SKM-1 (cell line): ENCODE data around the gene EFCAB14.
"Not testable (repeated sequence)": the region's sequence is repeated elsewhere in the genome, so short reads cannot be mapped to it uniquely, and the experiment has no call there.

Experiments
- DNase-seq: peaks from one replicate; lab custom pipeline; 2025; ENCODE audit not compliant: unreplicated experiment; lab: John Stamatoyannopoulos, UW

The EFCAB14 gene

DNA sequence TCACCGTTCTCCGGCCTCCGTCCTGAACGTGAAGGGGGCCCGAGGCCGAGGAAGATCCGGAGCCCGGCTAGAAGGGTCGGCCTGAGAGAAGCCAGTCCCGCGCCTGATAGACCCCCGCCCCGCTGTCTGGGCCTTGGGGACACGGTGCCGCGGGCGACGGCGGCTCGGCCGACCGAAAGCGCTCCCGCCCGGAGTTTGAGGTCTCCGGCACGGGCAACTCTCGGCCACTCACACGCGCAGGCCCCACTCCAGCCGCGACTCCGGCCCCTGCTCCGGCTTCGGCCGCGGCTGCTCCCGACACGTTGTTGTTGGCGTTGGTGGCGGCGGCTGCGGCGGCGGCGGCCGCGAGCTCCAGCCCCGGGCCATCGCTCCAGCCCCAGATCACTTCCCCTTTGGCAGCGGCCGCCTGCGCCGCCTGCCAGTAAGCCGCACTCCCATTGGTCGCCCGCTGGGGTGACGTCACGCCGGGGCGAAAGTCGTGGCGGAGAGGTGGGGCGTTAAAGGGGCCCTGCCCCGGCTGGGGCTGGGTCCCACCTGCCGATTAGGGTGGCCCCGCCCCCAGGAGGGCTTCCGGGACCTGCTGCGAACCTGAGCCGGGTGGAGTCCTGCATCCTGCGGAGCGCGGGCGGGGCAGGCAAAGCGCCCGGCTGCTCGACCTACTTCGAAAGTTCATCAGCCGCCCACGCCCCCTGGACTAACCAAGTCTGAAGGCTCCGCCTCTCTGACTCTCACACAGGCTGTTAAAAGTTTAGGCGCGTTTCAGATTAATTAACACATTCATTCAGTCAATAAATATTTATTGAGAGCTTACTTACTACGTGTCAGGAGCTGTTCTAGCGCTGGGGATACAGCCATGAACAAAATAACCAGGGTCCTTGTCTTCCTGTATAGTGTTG, at the start of gene EFCAB14:
EFCAB14 (minus strand) TSS at position 388 of the 896 bp plus-strand sequence. CDS start 1,027 bp downstream, outside the sequence.
- peak; percentile 93 for DNase-seq

DNA sequence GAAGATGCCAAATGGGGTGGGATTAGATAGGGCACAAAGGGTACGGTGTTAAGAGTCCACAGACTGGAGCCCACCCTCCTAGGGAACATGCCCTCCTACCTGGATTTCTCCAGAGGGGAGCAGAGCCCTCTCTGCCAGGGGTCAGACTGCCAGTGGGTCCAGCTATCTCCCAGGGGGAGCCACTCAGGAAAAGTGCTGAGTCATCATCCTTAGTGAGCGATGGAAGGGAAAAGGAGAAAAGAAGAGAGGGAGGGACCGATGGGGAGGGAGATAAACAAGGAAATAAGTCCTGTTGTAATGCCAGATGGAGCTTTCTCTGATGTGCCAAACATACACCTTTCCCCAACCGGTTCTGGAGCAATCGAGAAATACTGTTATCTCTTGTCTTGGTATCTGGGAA, 49.5 kb upstream of the EFCAB14 start:
- DNase-seq = no peak

GRCh38 chr1:46767649-46768282, 48.9 kb upstream of the EFCAB14 start:
- no peak for DNase-seq

DNA sequence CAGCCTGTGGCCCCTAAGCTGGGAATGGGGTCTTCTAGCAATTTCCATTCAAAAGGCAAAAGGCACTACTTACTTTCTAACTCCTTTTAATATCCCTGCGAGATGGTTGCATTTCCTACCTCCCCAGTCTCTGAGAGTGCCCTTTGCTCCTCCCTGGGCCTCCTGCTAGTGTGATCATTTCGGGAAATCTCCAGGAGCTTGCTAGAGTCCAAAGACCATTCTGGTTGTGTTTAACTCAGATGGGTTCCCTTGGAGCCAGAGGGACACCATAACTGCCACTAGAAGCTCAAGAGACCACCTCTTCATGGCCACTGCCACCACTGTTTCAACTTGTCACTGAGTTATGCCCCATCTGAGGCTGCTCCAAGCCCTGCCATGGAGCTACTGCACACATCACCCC, 45.5 kb upstream of the EFCAB14 start:
- DNase-seq = no peak

DNA sequence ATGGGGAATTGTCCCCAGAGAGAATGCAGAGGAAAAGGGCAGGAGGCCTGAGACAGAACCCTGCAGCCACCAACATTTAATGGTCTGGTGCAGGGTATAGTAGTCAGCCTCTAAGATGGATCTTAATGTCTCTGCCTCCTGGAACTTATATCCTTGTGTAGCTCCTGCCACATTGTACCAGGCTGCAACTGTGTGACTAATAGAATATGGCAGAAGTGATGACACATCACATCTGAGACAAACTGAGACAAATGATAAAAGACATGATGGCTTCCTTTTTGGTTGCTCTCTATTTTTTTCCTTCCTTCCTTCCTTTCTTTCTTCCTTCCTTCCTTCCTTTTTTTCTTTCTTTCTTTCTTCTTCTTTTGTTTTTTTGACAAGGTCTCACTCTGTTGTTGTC, 42.8 kb upstream of the EFCAB14 start:
- DNase-seq = no peak

GRCh38 chr1:46760558-46761166, 41.7 kb upstream of the EFCAB14 start:
- DNase-seq = no peak

GRCh38 chr1:46757956-46758528, 39.1 kb upstream of the EFCAB14 start:
- no peak for DNase-seq

- DNase-seq = no peak
Measured at GRCh38 chr1:46757247-46757955, 38.5 kb upstream of the EFCAB14 start.

- DNase-seq = no peak
Measured at GRCh38 chr1:46755121-46755520, 36.2 kb upstream of the EFCAB14 start.

DNA sequence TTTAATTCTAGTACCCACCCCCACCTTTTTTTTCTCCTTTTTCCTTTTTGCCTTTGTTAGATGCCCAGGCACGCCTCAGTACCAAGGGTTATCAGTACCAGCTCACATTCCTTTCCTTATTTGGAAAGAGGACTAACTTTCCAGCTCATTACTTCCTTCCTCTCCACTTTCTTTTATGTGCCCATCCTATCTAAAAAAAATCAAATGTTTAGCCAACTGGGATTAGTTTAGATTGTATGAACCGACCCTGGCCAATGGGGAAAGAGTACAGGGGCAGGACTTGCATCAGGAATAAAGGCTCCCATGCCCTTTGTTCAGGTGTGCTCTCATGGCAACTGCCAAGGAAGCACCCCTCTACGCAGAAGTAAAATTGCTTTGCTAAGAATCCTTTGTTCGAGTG, 35.8 kb upstream of the EFCAB14 start:
- DNase-seq = not testable (repeated sequence)

- no peak for DNase-seq
Measured at GRCh38 chr1:46753985-46754384, 35.1 kb upstream of the EFCAB14 start.

DNA sequence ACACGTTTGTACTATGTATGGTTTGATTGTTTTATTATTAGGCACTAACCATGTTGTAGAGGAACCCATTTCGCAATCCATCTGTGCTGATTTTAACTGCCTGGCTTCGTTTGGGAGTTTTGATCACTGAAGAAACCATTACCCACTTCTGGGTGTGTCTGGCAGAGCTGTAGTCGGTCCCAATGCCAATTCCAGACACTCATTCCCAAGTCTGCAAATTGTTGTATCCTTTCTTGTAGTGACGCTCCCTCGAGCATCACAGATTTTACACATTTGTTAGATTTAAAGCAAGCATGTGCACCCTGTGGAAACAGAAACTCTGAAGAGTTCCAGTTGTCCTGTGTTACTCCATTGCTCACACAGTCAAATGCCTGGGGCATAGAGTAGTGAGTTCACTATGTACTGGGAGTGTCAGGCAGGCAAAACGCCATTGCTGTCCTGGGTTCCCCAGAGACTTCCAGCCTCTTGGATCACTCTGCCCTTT, 31.0 kb upstream of the EFCAB14 start:
- no peak for DNase-seq

DNA sequence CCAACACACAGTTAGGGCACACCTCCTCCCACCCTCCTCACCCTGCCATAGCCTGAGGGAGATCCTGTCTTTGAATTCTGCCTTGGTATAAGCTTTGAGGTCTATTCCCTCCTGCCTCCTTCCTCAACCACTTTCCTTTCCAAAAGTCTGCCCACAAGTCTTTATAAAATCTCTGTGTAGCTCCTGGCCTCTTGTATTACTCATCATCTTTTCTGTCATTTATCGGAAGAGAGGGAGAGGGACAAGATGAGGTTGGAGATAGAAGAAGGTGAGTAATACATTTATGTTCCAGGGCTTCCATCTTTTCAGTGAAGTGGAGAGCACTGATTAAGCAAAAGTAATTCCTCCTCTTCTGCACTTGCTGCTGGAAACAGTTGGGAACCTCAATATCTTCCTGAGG, 30.5 kb upstream of the EFCAB14 start:
- DNase-seq = no peak

GRCh38 chr1:46747683-46748288, 28.9 kb upstream of the EFCAB14 start:
- DNase-seq = no peak

DNA sequence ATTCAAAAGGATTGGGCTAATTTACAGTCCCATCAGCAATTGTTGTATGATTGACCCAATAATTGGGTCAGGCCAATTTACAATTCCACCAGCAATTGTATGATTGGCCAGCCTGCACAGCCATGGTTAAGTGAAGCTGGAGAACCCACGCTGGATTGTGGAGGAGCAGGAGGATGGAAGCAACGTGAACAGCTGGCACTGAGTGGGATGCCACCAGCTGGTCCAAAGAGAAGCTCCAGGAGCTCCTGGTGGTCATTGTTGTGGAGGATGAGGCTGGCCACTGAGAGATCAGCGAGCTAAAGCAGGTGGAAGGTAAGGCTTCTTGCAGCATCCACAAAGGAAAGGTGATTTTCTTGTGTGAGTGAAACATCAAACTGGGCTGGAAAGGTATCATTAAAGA, 23.2 kb upstream of the EFCAB14 start:
- DNase-seq = no peak

DNA sequence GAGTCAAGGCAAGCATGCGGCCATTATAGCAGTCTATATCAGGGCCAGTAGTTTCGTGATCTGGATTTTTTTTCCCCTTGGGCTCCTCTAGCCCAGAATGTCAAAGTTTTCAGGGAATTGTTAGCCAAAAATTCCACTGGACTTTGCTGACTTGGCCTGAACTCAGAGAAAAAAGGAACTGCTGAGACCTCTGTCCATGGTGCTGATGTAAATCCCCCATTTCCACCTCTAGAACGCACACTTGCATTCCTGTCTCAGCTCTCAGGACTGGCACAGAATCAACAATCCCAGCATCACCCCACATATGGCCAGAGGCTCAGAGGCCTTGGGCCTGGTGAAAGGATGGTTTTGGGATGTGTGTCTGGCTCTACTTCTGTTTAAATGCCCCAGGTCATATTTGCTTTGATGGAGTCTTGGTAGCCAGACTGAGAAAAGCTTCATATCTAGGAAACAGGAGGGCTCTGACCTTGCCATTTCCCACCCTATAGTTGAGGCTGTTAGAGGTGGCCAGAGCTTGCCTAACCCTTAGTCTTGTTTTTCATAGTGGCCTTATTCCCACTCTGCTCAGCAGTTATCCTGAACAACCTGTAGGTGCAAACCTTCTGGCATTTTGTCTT, 16.9 kb upstream of the EFCAB14 start:
- DNase-seq = peak; percentile 33

DNA sequence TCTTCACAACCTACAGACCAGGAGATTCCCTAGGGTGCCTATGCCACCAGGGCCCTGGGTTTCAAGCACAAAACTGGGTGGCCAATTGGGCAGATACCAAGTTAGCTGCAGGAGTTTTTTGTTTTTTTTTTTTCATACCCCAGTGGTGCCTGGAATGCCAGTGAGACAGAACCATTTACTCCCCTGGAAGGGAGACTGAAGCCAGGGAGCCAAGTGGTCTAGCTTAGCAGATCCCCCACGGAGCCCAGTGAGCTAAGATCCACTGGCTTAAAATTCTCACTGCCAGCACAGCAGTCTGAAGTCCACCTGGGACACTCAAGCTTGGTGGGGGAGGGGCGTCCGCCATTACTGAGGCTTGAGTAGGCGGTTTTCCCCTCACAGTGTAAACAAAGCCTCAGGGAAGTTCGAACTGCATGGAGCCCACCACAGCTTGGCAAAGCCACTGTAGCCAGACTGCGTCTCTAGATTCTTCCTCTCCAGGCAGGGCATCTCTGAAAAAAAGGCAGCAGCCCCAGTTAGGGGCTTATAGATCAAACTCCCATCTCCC, 9.5 kb upstream of the EFCAB14 start:
- not testable (repeated sequence) for DNase-seq

DNA sequence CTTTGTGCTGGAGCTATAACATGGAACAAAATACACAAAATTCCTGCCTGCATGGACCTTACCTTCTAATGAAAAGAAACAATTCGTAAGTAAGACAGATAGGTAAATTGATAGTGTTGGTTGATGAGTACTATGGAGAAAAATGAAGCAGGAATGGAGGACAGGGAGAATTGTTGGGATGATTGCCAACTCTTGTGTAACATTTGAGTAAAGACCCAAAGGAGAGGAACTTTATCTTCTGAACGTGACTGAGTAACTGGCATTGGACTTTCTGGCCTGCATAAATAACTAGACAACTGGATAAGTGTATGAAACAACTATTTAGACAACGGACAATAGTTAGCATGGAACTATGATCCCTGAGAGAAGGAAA, 6.8 kb upstream of the EFCAB14 start:
- DNase-seq = no peak

DNA sequence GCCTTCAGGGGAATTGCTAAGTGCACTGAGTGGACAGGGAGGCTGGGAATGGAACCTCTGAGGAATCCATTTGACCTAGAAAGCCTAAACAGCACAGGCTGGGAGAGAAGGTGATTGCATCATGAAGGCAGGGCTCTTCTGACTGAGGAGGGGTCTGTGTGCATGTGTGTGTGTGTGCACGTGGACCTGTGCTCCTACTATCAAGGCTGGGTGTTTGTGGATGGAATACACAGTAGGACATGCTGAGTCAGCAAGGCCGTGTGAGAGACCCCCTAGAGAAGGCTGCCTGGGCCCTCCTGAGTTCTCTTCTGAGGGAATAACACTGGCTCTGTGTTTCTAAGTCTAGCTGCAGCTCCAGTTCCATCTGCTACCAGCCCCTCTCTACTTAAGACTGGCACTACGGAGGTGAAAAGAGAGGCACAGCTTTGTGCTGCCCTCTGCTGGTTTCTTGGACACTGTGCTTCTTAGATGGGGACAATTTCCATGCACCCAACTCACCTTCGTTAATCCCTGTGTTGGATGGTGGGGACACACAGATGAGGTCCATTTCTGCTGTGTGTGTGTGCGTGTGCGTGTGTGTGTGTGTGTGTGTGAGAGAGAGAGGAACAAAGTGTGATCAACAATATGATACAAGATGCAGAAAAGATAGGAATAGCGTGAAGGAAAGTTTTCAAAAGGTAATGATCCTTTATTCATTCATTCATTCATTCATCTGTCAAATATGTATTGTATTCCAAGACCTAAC, 6.2 kb upstream of the EFCAB14 start:
- DNase-seq = peak; percentile 49
